Astrocyte (in vitro differentiated cells and primary cell): ENCODE results near the gene KIAA0825. TPM values are rescaled to one million over a fixed set of nuclear protein-coding genes. Genes with fewer than 3 reads are reported as not detected.

Source experiments
- DNase-seq: peaks from one replicate; pipeline ENCODE4 v3.0.0-alpha.2; 2010; ENCODE audit warnings: low read depth
- FAIRE-seq: peaks from 2 replicates; lab custom pipeline; 2011; peaks lifted over from hg19 to GRCh38; lab: Jason Lieb, UNC
- H2AFZ ChIP-seq: 2 replicates; pipeline ENCODE4 v1.6.0; 2012; ENCODE audit warnings: low read depth, low read length, inconsistent platforms
- H3K27ac ChIP-seq: 2 replicates; pipeline ENCODE4 v1.5.1; 2011; ENCODE audit warnings: low read depth, low read length, inconsistent platforms
- H3K27me3 ChIP-seq: 2 replicates; pipeline ENCODE4 v1.6.0; 2011; ENCODE audit warnings: low read length, inconsistent platforms; ENCODE audit not compliant: insufficient read depth
- H3K36me3 ChIP-seq: 2 replicates; pipeline ENCODE4 v1.5.1; 2011; ENCODE audit warnings: low read length, inconsistent platforms; ENCODE audit not compliant: insufficient read depth
- H3K4me1 ChIP-seq: 2 replicates; pipeline ENCODE4 v1.5.1; 2011; ENCODE audit warnings: low read length, inconsistent platforms; ENCODE audit not compliant: insufficient read depth
- H3K4me2 ChIP-seq: 2 replicates; pipeline ENCODE4 v1.6.0; 2012; ENCODE audit warnings: low read length, inconsistent platforms
- H3K4me3 ChIP-seq: 2 replicates; pipeline ENCODE4 v1.5.1; 2011; ENCODE audit warnings: low read depth, mild to moderate bottlenecking, low read length, inconsistent platforms; ENCODE audit not compliant: insufficient read depth
- H3K79me2 ChIP-seq: 2 replicates; pipeline ENCODE4 v1.6.0; 2012; ENCODE audit warnings: mild to moderate bottlenecking, low read length, inconsistent platforms; ENCODE audit not compliant: insufficient read depth
- H3K9ac ChIP-seq: 2 replicates; pipeline ENCODE4 v1.6.0; 2012; ENCODE audit warnings: mild to moderate bottlenecking, low read length, inconsistent platforms
- H3K9me3 ChIP-seq: 2 replicates; pipeline ENCODE4 v1.5.1; 2012; ENCODE audit warnings: low read depth, mild to moderate bottlenecking, low read length, inconsistent platforms; ENCODE audit not compliant: insufficient read depth
- H4K20me1 ChIP-seq: 2 replicates; pipeline ENCODE4 v1.6.0; 2012; ENCODE audit warnings: low read length, inconsistent platforms; ENCODE audit not compliant: insufficient read depth
- H3K27ac Mint-ChIP-seq: one replicate; pipeline ENCODE4 v1.8.0; 2021; ENCODE audit warnings: mild to moderate bottlenecking, mixed read lengths; ENCODE audit not compliant: unreplicated experiment
- H3K27me3 Mint-ChIP-seq: one replicate; pipeline ENCODE4 v1.8.0; 2021; ENCODE audit warnings: low read depth, mixed read lengths; ENCODE audit not compliant: unreplicated experiment
- H3K36me3 Mint-ChIP-seq: one replicate; pipeline ENCODE4 v1.8.0; 2021; ENCODE audit warnings: low read depth, mixed read lengths; ENCODE audit not compliant: unreplicated experiment
- H3K4me1 Mint-ChIP-seq: one replicate; pipeline ENCODE4 v1.8.0; 2021; ENCODE audit warnings: low read depth, mixed read lengths; ENCODE audit not compliant: unreplicated experiment
- H3K4me3 Mint-ChIP-seq: one replicate; pipeline ENCODE4 v1.8.0; 2021; ENCODE audit warnings: mild to moderate bottlenecking, moderate library complexity, mixed read lengths; ENCODE audit not compliant: unreplicated experiment
- H3K9me3 Mint-ChIP-seq: one replicate; pipeline ENCODE4 v1.8.0; 2021; ENCODE audit warnings: mild to moderate bottlenecking, mixed read lengths; ENCODE audit not compliant: unreplicated experiment
- CTCF ChIP-seq: IDR thresholded peaks from 2 replicates; pipeline ENCODE4 v1.5.1; 2011; ENCODE audit warnings: low read depth, mild to moderate bottlenecking, inconsistent platforms, low read length, moderate library complexity; ENCODE audit not compliant: insufficient read depth
- EZH2 ChIP-seq: IDR thresholded peaks from 2 replicates; pipeline ENCODE4 v1.6.1; 2012; ENCODE audit warnings: mild to moderate bottlenecking, low read length, inconsistent platforms; ENCODE audit not compliant: insufficient read depth
- total RNA-seq: library from RNA; stranded (reverse); gene quantifications from 2 replicates; pipeline ENCODE4 v1.2.1, GENCODE V29; 2021

Gene KIAA0825
- total RNA-seq, 1 donor from 2014 or later = 2.5 TPM

GRCh38 chr5:94470802-94471201 lies 147.6 kb downstream of the KIAA0825 start:
- FAIRE-seq = no peak
- no peak overlapping the region for H2AFZ ChIP-seq
- no peaks in the 10 kb centered on the region for H3K27me3 Mint-ChIP-seq

GRCh38 chr5:94469894-94470329 lies 148.5 kb downstream of the KIAA0825 start:
- peak; percentile 46 for DNase-seq
- H3K4me1 Mint-ChIP-seq = peaks cover 4% of the 10 kb centered on the region
- no peak for TF ChIP-seq CTCF
- TF ChIP-seq EZH2 = no peak
- H3K4me3 Mint-ChIP-seq = no peak overlapping the region
- no peaks in the 10 kb centered on the region for H4K20me1 ChIP-seq
- no peaks in the 10 kb centered on the region for H3K27me3 ChIP-seq
- no peak for FAIRE-seq
- no peak overlapping the region for H3K4me3 ChIP-seq
- H3K9me3 Mint-ChIP-seq = no peaks in the 10 kb centered on the region
- no peaks in the 10 kb centered on the region for H3K36me3 Mint-ChIP-seq
- no peaks in the 10 kb centered on the region for H3K9me3 ChIP-seq
- H3K79me2 ChIP-seq = no peaks in the 10 kb centered on the region
- no peak overlapping the region for H3K27ac ChIP-seq
- no peak overlapping the region for H3K4me2 ChIP-seq
- H2AFZ ChIP-seq = no peak overlapping the region
- no peaks in the 10 kb centered on the region for H3K36me3 ChIP-seq
- H3K9ac ChIP-seq = no peak overlapping the region
- no peaks in the 10 kb centered on the region for H3K27me3 Mint-ChIP-seq
- H3K27ac Mint-ChIP-seq = no peak overlapping the region
- H3K4me1 ChIP-seq = no peaks in the 10 kb centered on the region

More at GRCh38 chr5:94470802-94471201, 147.6 kb downstream of the KIAA0825 start:
- Histone ChIP-seq H3K4me3 (no peak overlapping the region), H3K79me2 (no peaks in the 10 kb centered on the region), H3K4me1 (no peaks in the 10 kb centered on the region), H3K9ac (no peak overlapping the region), H3K4me2 (no peak overlapping the region), H3K9me3 (no peaks in the 10 kb centered on the region), H3K27ac (no peak overlapping the region), H3K36me3 (no peaks in the 10 kb centered on the region), H3K27me3 (no peaks in the 10 kb centered on the region), H4K20me1 (no peaks in the 10 kb centered on the region)
- no peak overlapping the region for H3K4me3 Mint-ChIP-seq
- H3K4me1 Mint-ChIP-seq = peaks cover 4% of the 10 kb centered on the region
- TF ChIP-seq CTCF (no peak), EZH2 (no peak)
- no peak overlapping the region for H3K27ac Mint-ChIP-seq
- no peak for DNase-seq
- no peaks in the 10 kb centered on the region for H3K9me3 Mint-ChIP-seq
- H3K36me3 Mint-ChIP-seq = no peaks in the 10 kb centered on the region
